Esophagus muscularis mucosa (tissue), 4 donors: ENCODE measurements around the gene CAPN11. TPM values are rescaled to one million over a fixed set of nuclear protein-coding genes. Genes with fewer than 3 reads are reported as not detected.
"Not testable (repeated sequence)": the region's sequence is repeated elsewhere in the genome, so short reads cannot be mapped to it uniquely, and the experiment has no call there.

ENCODE experiments used
- DNase-seq: peaks from one replicate; pipeline ENCODE4 v3.0.0-alpha.2; 2017; ENCODE audit errors: extremely low spot score
- H3K27ac ChIP-seq, 4 donors: fragments of 200-600 bp; sonication (generic); replicated peaks in 1 of 4; 1 replicate in 3 of 4; 2 replicates in 1 of 4; pipeline ENCODE4 v1.5.1; 2016 to 2019; ENCODE audit warnings: mild to moderate bottlenecking in 1 of 4
- H3K27me3 ChIP-seq, 4 donors: fragments of 200-600 bp; sonication (generic); one replicate each; pipeline versions ENCODE4 v1.5.1 to v1.6.0; 2016 to 2019
- H3K36me3 ChIP-seq, 4 donors: fragments of 200-600 bp; sonication (generic); one replicate each; pipeline ENCODE4 v1.5.1; 2016 to 2019
- H3K4me1 ChIP-seq, 4 donors: fragments of 200-600 bp; sonication (generic); one replicate each; pipeline ENCODE4 v1.5.1; 2016 to 2019
- H3K4me3 ChIP-seq, 4 donors: fragments of 200-600 bp; sonication (generic); 1 replicate in 2 of 4; 2 replicates in 2 of 4; pipeline ENCODE4 v1.5.1; 2016 to 2019; ENCODE audit warnings: mild to moderate bottlenecking in 4 of 4, moderate library complexity in 1 of 4
- H3K9me3 ChIP-seq, 4 donors: fragments of 200-600 bp; sonication (generic); 1 replicate in 3 of 4; 2 replicates in 1 of 4; pipeline ENCODE4 v1.5.1; 2016 to 2019
- CTCF ChIP-seq, 3 experiments: fragments of 200-600 bp in 2 of 3; fragments of 450-650 bp in 1 of 3; sonication (generic) in 2 of 3; IDR thresholded peaks; one replicate each; pipeline ENCODE4 v1.5.1; 2017 to 2019; ENCODE audit warnings: antibody characterized with exemption in 3 of 3, mild to moderate bottlenecking in 2 of 3, moderate library complexity in 1 of 3
- EP300 ChIP-seq: sonication (generic); formaldehyde crosslinking; IDR thresholded peaks from one replicate; pipeline ENCODE4 v1.6.1; 2017; ENCODE audit warnings: antibody characterized with exemption
- POLR2A ChIP-seq: fragments of 450-650 bp; IDR thresholded peaks from one replicate; pipeline ENCODE4 v1.6.1; 2017; ENCODE audit warnings: antibody characterized with exemption, moderate library complexity, mild to moderate bottlenecking, low read depth
- POLR2AphosphoS5 ChIP-seq, 2 donors: sonication (generic); formaldehyde crosslinking; IDR thresholded peaks; one replicate each; pipeline ENCODE4 v1.6.1; 2017; ENCODE audit warnings: antibody characterized with exemption in 2 of 2
- WGBS: methylation state at CpG from one replicate; pipeline ENCODE4 v1.1.5; 2018; 5-methylcytosine and 5-hydroxymethylcytosine counted together
- intact Hi-C: fragments of 100-400 bp; cut with DNase I; formaldehyde crosslinking; loops from one replicate; pipeline ENCODE4 v1.15.1; 2023
- total RNA-seq, 4 donors: library from RNA; depleted of rRNA; stranded (reverse); fragments of >200 nt; gene quantifications; one replicate each; pipeline versions ENCODE4 v1.1.0 to v1.2.1, GENCODE V29; 2016

Gene CAPN11
- total RNA-seq, 4 donors from 2014 or later: 0.39 to 0.83 (median 0.50) TPM; not detected in 1

GRCh38 chr6:44180406-44180805 is 21.8 kb downstream of the CAPN11 start:
- Histone ChIP-seq H3K4me3 (no peak overlapping the region), H3K27me3 (no peaks in the 10 kb centered on the region), H3K9me3 (no peaks in the 10 kb centered on the region), H3K27ac (no peak overlapping the region), H3K36me3 (no peaks in the 10 kb centered on the region), H3K4me1 (peaks cover 4 to 18% (median 6%) of the 10 kb centered on the region in 4 donors)
- intact Hi-C loops: no loop called here
- DNase-seq: no peak
- TF ChIP-seq POLR2A: no peak
- no peak for TF ChIP-seq EP300
- no peak for TF ChIP-seq POLR2AphosphoS5 (IDR thresholded peaks at IDR 0.05)
- no peak for TF ChIP-seq CTCF (IDR thresholded peaks at IDR 0.05)
- 86% methylated on average over 4 of the region's 4 CpGs for WGBS

GRCh38 chr6:44180886-44181285 is 22.3 kb downstream of the CAPN11 start:
- no peak overlapping the region for H3K27ac ChIP-seq
- 100% methylated on average over 4 of the region's 4 CpGs for WGBS
- TF ChIP-seq EP300: no peak
- no peak for TF ChIP-seq CTCF (IDR thresholded peaks at IDR 0.05)
- no peak for TF ChIP-seq POLR2A
- TF ChIP-seq POLR2AphosphoS5 (IDR thresholded peaks at IDR 0.05): no peak
- H3K27me3 ChIP-seq: no peaks in the 10 kb centered on the region
- DNase-seq: no peak
- H3K4me1 ChIP-seq: peaks cover 4 to 20% (median 7%) of the 10 kb centered on the region in 4 donors
- no peak overlapping the region for H3K4me3 ChIP-seq
- no peaks in the 10 kb centered on the region for H3K9me3 ChIP-seq
- H3K36me3 ChIP-seq: no peaks in the 10 kb centered on the region
- intact Hi-C loops: no loop called here

- intact Hi-C loops, H3K27ac ChIP-seq, DNase-seq, H3K4me3 ChIP-seq, H3K27me3 ChIP-seq, H3K36me3 ChIP-seq, H3K9me3 ChIP-seq: not testable (repeated sequence)
- peaks cover 4 to 23% (median 7%) of the 10 kb centered on the region in 4 donors for H3K4me1 ChIP-seq
These were observed 23.2 kb downstream of the CAPN11 start for GRCh38 chr6:44181784-44182183.

- WGBS: 87% methylated on average over 4 of the region's 4 CpGs
- H3K9me3 ChIP-seq: no peaks in the 10 kb centered on the region
- H3K27me3 ChIP-seq: no peaks in the 10 kb centered on the region
- H3K4me1 ChIP-seq: peaks cover 0 to 17% (median 6%) of the 10 kb centered on the region in 4 donors
- TF ChIP-seq POLR2AphosphoS5 (IDR thresholded peaks at IDR 0.05): no peak
- TF ChIP-seq CTCF (IDR thresholded peaks at IDR 0.05): no peak
- no peak for TF ChIP-seq EP300
- TF ChIP-seq POLR2A: no peak
- intact Hi-C loops: no loop called here
- no peak for DNase-seq
- H3K27ac ChIP-seq: no peak overlapping the region
- H3K4me3 ChIP-seq: no peak overlapping the region
- H3K36me3 ChIP-seq: no peaks in the 10 kb centered on the region
These were observed 24.3 kb downstream of the CAPN11 start for GRCh38 chr6:44182911-44183390.

- Histone ChIP-seq H3K4me3 (no peak overlapping the region), H3K27ac (no peak overlapping the region), H3K4me1 (peaks cover 0 to 8% (median 4%) of the 10 kb centered on the region in 4 donors), H3K36me3 (no peaks in the 10 kb centered on the region), H3K9me3 (no peaks in the 10 kb centered on the region), H3K27me3 (no peaks in the 10 kb centered on the region)
- WGBS: 78% methylated on average over 8 of the region's 9 CpGs
- DNase-seq: no peak
- intact Hi-C loops: no loop called here
- no peak for TF ChIP-seq EP300
- no peak for TF ChIP-seq POLR2A
- no peak for TF ChIP-seq CTCF (IDR thresholded peaks at IDR 0.05)
- no peak for TF ChIP-seq POLR2AphosphoS5 (IDR thresholded peaks at IDR 0.05)
These were observed 25.2 kb downstream of the CAPN11 start for GRCh38 chr6:44183783-44184182.

- intact Hi-C loops: not testable (repeated sequence)
- WGBS: 86% methylated on average over 7 of the region's 7 CpGs
These were observed 26.7 kb downstream of the CAPN11 start for GRCh38 chr6:44185356-44185755.

More at GRCh38 chr6:44185356-44185755, 26.7 kb downstream of the CAPN11 start:
- not testable (repeated sequence) for DNase-seq, H3K27me3 ChIP-seq, H3K36me3 ChIP-seq, H3K9me3 ChIP-seq, H3K4me1 ChIP-seq, H3K27ac ChIP-seq, H3K4me3 ChIP-seq
